ENCODE results near the gene AR. TPM values are rescaled to one million over a fixed set of nuclear protein-coding genes. Genes with fewer than 3 reads are reported as not detected.
"Not testable (repeated sequence)": the region's sequence is repeated elsewhere in the genome, so short reads cannot be mapped to it uniquely, and the experiment has no call there.

Gene AR
- total and polyA plus RNA-seq, 12 donors = 1.7 to 35.2 (median 26.4) TPM

- no peak overlapping the region for H3K4me3 ChIP-seq
- DNase-seq (no peak), ATAC-seq (peak in 1 of 8 donors; percentile 43)
- intact Hi-C loops (cut with DNase I) = no loop called here
- TF ChIP-seq CTCF (IDR thresholded peaks at IDR 0.05) = no peak
- WGBS, 2 donors = 67 to 79% methylated on average over 2 of the region's 2 CpGs
- no peak overlapping the region for H3K27ac ChIP-seq
- H3K4me1 ChIP-seq = no peaks in the 10 kb centered on the region
- no peaks in the 10 kb centered on the region for H3K36me3 ChIP-seq
- H3K27me3 ChIP-seq = no peaks in the 10 kb centered on the region
- peaks cover 0 to 10% (median 0%) of the 10 kb centered on the region in 11 donors for H3K9me3 ChIP-seq
Observed at GRCh38 chrX:67622053-67622585, 78.3 kb downstream of the AR start.

- Histone ChIP-seq H3K4me3 (no peak overlapping the region), H3K9me3 (peaks cover 0 to 10% (median 0%) of the 10 kb centered on the region in 11 donors), H3K36me3 (no peaks in the 10 kb centered on the region), H3K4me1 (no peaks in the 10 kb centered on the region), H3K27ac (no peak overlapping the region), H3K27me3 (no peaks in the 10 kb centered on the region)
- ATAC-seq (no peak), DNase-seq (no peak)
- intact Hi-C loops (cut with DNase I) = no loop called here
- TF ChIP-seq CTCF (IDR thresholded peaks at IDR 0.05) = no peak
Observed at GRCh38 chrX:67624325-67624724, 80.5 kb downstream of the AR start.

GRCh38 chrX:67635424-67635823, 91.6 kb downstream of the AR start:
- Histone ChIP-seq H3K4me1 (no peaks in the 10 kb centered on the region), H3K27ac (no peak overlapping the region), H3K4me3 (no peak overlapping the region), H3K27me3 (peaks cover 0 to 2% (median 0%) of the 10 kb centered on the region in 7 donors), H3K36me3 (no peaks in the 10 kb centered on the region), H3K9me3 (peaks cover 0 to 11% (median 0%) of the 10 kb centered on the region in 11 donors)
- intact Hi-C loops (cut with DNase I) = no loop called here
- WGBS, 2 donors = 89 to 94% methylated on average over 2 of the region's 2 CpGs
- TF ChIP-seq CTCF (IDR thresholded peaks at IDR 0.05) = no peak
- DNase-seq = no peak
- no peak for ATAC-seq

GRCh38 chrX:67636532-67636931, 92.7 kb downstream of the AR start:
- H3K27me3 ChIP-seq = peaks cover 0 to 4% (median 0%) of the 10 kb centered on the region in 7 donors
- H3K4me1 ChIP-seq = no peaks in the 10 kb centered on the region
- H3K36me3 ChIP-seq = no peaks in the 10 kb centered on the region
- peaks cover 0 to 11% (median 0%) of the 10 kb centered on the region in 11 donors for H3K9me3 ChIP-seq
- no peak for ATAC-seq
- DNase-seq = no peak
- intact Hi-C loops (cut with DNase I) = no loop called here
- H3K27ac ChIP-seq = no peak overlapping the region
- TF ChIP-seq CTCF (IDR thresholded peaks at IDR 0.05) = no peak
- H3K4me3 ChIP-seq = no peak overlapping the region

GRCh38 chrX:67637293-67637692, 93.5 kb downstream of the AR start:
- H3K27me3 ChIP-seq; ATAC-seq; H3K4me1 ChIP-seq; H3K27ac ChIP-seq; H3K4me3 ChIP-seq; intact Hi-C loops (cut with DNase I); H3K36me3 ChIP-seq; DNase-seq: not testable (repeated sequence)
- peaks cover 0 to 11% (median 0%) of the 10 kb centered on the region in 11 donors for H3K9me3 ChIP-seq
- WGBS, 2 donors = 98 to 100% methylated on average over 2 of the region's 3 CpGs
